Trophoblast cell (in vitro differentiated cells and primary cell): Measurements from ENCODE around the gene SLC35E3. TPM values are rescaled to one million over a fixed set of nuclear protein-coding genes. Genes with fewer than 3 reads are reported as not detected.

Source experiments
- DNase-seq, 2 donors: peaks; one replicate each; pipeline ENCODE4 v3.0.0-alpha.2; 2016
- H2AFZ ChIP-seq: 2 replicates; pipeline ENCODE4 v1.6.1; 2013; ENCODE audit warnings: low read length, moderate library complexity, mild to moderate bottlenecking; ENCODE audit not compliant: insufficient read depth, poor library complexity
- H2AK5ac ChIP-seq: 2 replicates; pipeline ENCODE4 v1.6.1; 2013; ENCODE audit warnings: mild to moderate bottlenecking, low read length
- H2BK120ac ChIP-seq: 2 replicates; pipeline ENCODE4 v1.6.1; 2013; ENCODE audit warnings: low read length, mild to moderate bottlenecking, moderate library complexity; ENCODE audit not compliant: insufficient read depth, poor library complexity
- H2BK12ac ChIP-seq: 2 replicates; pipeline ENCODE4 v1.6.1; 2013; ENCODE audit warnings: mild to moderate bottlenecking, low read length, moderate library complexity
- H2BK5ac ChIP-seq: 2 replicates; pipeline ENCODE4 v1.6.1; 2013; ENCODE audit warnings: low read length, low read depth, moderate library complexity, mild to moderate bottlenecking; ENCODE audit not compliant: poor library complexity
- H3K14ac ChIP-seq: 2 replicates; pipeline ENCODE4 v1.6.1; 2013; ENCODE audit warnings: mild to moderate bottlenecking, low read length
- H3K18ac ChIP-seq: 2 replicates; pipeline ENCODE4 v1.6.1; 2013; ENCODE audit warnings: mild to moderate bottlenecking, low read length
- H3K23ac ChIP-seq: 2 replicates; pipeline ENCODE4 v1.6.1; 2013; ENCODE audit warnings: low read length
- H3K27ac ChIP-seq: 2 replicates; pipeline ENCODE4 v1.5.1; 2013; ENCODE audit warnings: low read depth, mild to moderate bottlenecking, inconsistent platforms, low read length, moderate library complexity
- H3K27me3 ChIP-seq: 2 replicates; pipeline ENCODE4 v1.6.1; 2013; ENCODE audit warnings: inconsistent platforms, mild to moderate bottlenecking, low read length, moderate library complexity; ENCODE audit not compliant: insufficient read depth
- H3K36me3 ChIP-seq, 2 experiments: 1 replicate in 1 of 2; 2 replicates in 1 of 2; pipeline ENCODE4 v1.6.1; 2013; ENCODE audit warnings: low read length in 2 of 2, mild to moderate bottlenecking in 2 of 2, moderate library complexity in 1 of 2; ENCODE audit not compliant: insufficient read depth in 2 of 2, control insufficient read depth in 1 of 2
- H3K4ac ChIP-seq: 2 replicates; pipeline ENCODE4 v1.6.1; 2013; ENCODE audit warnings: low read depth, mild to moderate bottlenecking, low read length, moderate library complexity
- H3K4me1 ChIP-seq, 2 experiments: 1 replicate in 1 of 2; 2 replicates in 1 of 2; pipeline ENCODE4 v1.6.1; 2013; ENCODE audit warnings: low read length in 2 of 2, mild to moderate bottlenecking in 2 of 2, moderate library complexity in 1 of 2; ENCODE audit not compliant: insufficient read depth in 2 of 2, control insufficient read depth in 1 of 2
- H3K4me2 ChIP-seq: 2 replicates; pipeline ENCODE4 v1.6.1; 2013; ENCODE audit warnings: inconsistent platforms, mild to moderate bottlenecking, low read length, moderate library complexity
- H3K4me3 ChIP-seq: 2 replicates; pipeline ENCODE4 v1.5.1; 2013; ENCODE audit warnings: mild to moderate bottlenecking, low read depth, low read length, inconsistent platforms
- H3K79me1 ChIP-seq: one replicate; pipeline ENCODE4 v1.6.1; 2013; ENCODE audit warnings: low read length
- H3K79me2 ChIP-seq: 2 replicates; pipeline ENCODE4 v1.6.1; 2013; ENCODE audit warnings: low read length, mild to moderate bottlenecking; ENCODE audit not compliant: control insufficient read depth, insufficient read depth, poor library complexity
- H3K9ac ChIP-seq: 2 replicates; pipeline ENCODE4 v1.6.1; 2013; ENCODE audit warnings: mild to moderate bottlenecking, low read length
- H3K9me3 ChIP-seq: 2 replicates; pipeline ENCODE4 v1.6.1; 2013; ENCODE audit warnings: low read depth, mild to moderate bottlenecking, control low read depth, inconsistent platforms, low read length; ENCODE audit not compliant: insufficient read depth
- H4K12ac ChIP-seq: 2 replicates; pipeline ENCODE4 v1.6.1; 2013; ENCODE audit warnings: low read depth, mild to moderate bottlenecking, low read length, moderate library complexity
- H4K8ac ChIP-seq: 2 replicates; pipeline ENCODE4 v1.6.1; 2013; ENCODE audit warnings: low read depth, mild to moderate bottlenecking, low read length, moderate library complexity
- H4K91ac ChIP-seq: one replicate; pipeline ENCODE4 v1.6.1; 2013; ENCODE audit warnings: low read depth, mild to moderate bottlenecking, low read length, moderate library complexity
- WGBS: extraction: QIAGEN DNeasy Blood & Tissue Kit; methylation state at CpG from one replicate; pipeline ENCODE4 v1.1.7; 2013; ENCODE audit warnings: missing lambda C conversion rate; ENCODE audit not compliant: insufficient read length, insufficient coverage; ENCODE audit errors: extremely low coverage; 5-methylcytosine and 5-hydroxymethylcytosine counted together
- polyA plus RNA-seq: library from polyadenylated mRNA; stranded (reverse); fragments of 200-250 nt; gene quantifications from 2 replicates; pipeline ENCODE4 v1.2.3, GENCODE V29; 2013

Gene SLC35E3
- 5.2 and 5.3 TPM in 2 replicates for polyA plus RNA-seq

- Histone ChIP-seq H4K12ac (peak within 1 kb of the TSS; percentile 67), H2BK120ac (no peak within 1 kb of the TSS), H3K23ac (no peak within 1 kb of the TSS)
Measured at GRCh38 chr12:68745904-68746571, at the start of gene SLC35E3. SLC35E3 (plus strand) TSS chr12:68746176; CDS start chr12:68746378, 202 bp downstream.

GRCh38 chr12:68699486-68699885 is 46.5 kb upstream of the SLC35E3 start:
- WGBS: no CpG with 5 or more reads among the region's 1 CpG
- Histone ChIP-seq H3K9ac (no peak overlapping the region), H3K18ac (no peak overlapping the region)

More at GRCh38 chr12:68745904-68746571, at the start of gene SLC35E3:
- Histone ChIP-seq H3K36me3 (peaks cover 4 to 5% of the 10 kb centered on the region in 2 experiments), H3K27ac (peak within 1 kb of the TSS; percentile 30), H3K18ac (peak within 1 kb of the TSS; percentile 36), H3K4me3 (peak within 1 kb of the TSS; percentile 86), H3K79me2 (no peaks in the 10 kb centered on the region), H2AK5ac (no peak within 1 kb of the TSS), H4K91ac (peak within 1 kb of the TSS; percentile 21), H3K14ac (peak within 1 kb of the TSS; percentile 35), H3K4me2 (peak within 1 kb of the TSS; percentile 89), H4K8ac (peak within 1 kb of the TSS; percentile 68), H3K9me3 (no peaks in the 10 kb centered on the region), H2BK12ac (no peak within 1 kb of the TSS), H3K4ac (no peak within 1 kb of the TSS), H3K4me1 (no peaks in the 10 kb centered on the region), H3K27me3 (no peaks in the 10 kb centered on the region), H3K79me1 (peaks cover 7% of the 10 kb centered on the region), H2AFZ (peak within 1 kb of the TSS; percentile 52), H2BK5ac (peak within 1 kb of the TSS; percentile 23), H3K9ac (peak within 1 kb of the TSS; percentile 79)
- no CpG with 5 or more reads among the region's 52 CpGs for WGBS
- DNase-seq: peak; percentile 94

GRCh38 chr12:68727776-68728175 is 18.2 kb upstream of the SLC35E3 start:
- no peak overlapping the region for H3K4me2 ChIP-seq
- no CpG with 5 or more reads among the region's 7 CpGs for WGBS
- no peak overlapping the region for H4K12ac ChIP-seq
- no peaks in the 10 kb centered on the region for H3K79me2 ChIP-seq
- DNase-seq: no peak
- no peak overlapping the region for H3K9ac ChIP-seq
- H2BK12ac ChIP-seq: no peak overlapping the region
- H2AK5ac ChIP-seq: no peak overlapping the region
- H3K27ac ChIP-seq: no peak overlapping the region
- H3K4me3 ChIP-seq: no peak overlapping the region
- no peak overlapping the region for H3K23ac ChIP-seq
- H4K8ac ChIP-seq: no peak overlapping the region
- H3K79me1 ChIP-seq: no peaks in the 10 kb centered on the region
- H2AFZ ChIP-seq: no peak overlapping the region
- no peak overlapping the region for H2BK5ac ChIP-seq
- H3K14ac ChIP-seq: no peak overlapping the region
- no peaks in the 10 kb centered on the region for H3K9me3 ChIP-seq
- no peak overlapping the region for H3K18ac ChIP-seq
- no peaks in the 10 kb centered on the region for H3K27me3 ChIP-seq
- H3K4ac ChIP-seq: no peak overlapping the region
- H2BK120ac ChIP-seq: no peak overlapping the region
- H3K4me1 ChIP-seq: no peaks in the 10 kb centered on the region
- no peak overlapping the region for H4K91ac ChIP-seq
- peaks cover 17 to 29% of the 10 kb centered on the region in 2 experiments for H3K36me3 ChIP-seq

More at GRCh38 chr12:68699486-68699885, 46.5 kb upstream of the SLC35E3 start:
- no peak overlapping the region for H4K8ac ChIP-seq
- H3K4ac ChIP-seq: no peak overlapping the region
- no peak overlapping the region for H3K23ac ChIP-seq
- peaks cover 26 to 35% of the 10 kb centered on the region in 2 experiments for H3K36me3 ChIP-seq
- no peak overlapping the region for H2BK5ac ChIP-seq
- H2BK120ac ChIP-seq: no peak overlapping the region
- H3K14ac ChIP-seq: no peak overlapping the region
- no peak overlapping the region for H2AFZ ChIP-seq
- no peak overlapping the region for H3K27ac ChIP-seq
- no peak overlapping the region for H3K4me2 ChIP-seq
- no peak overlapping the region for H2BK12ac ChIP-seq
- H3K79me2 ChIP-seq: no peaks in the 10 kb centered on the region
- H4K12ac ChIP-seq: no peak overlapping the region
- no peak for DNase-seq
- H4K91ac ChIP-seq: no peak overlapping the region
- H3K4me1 ChIP-seq: no peaks in the 10 kb centered on the region
- H3K79me1 ChIP-seq: no peaks in the 10 kb centered on the region
- no peaks in the 10 kb centered on the region for H3K9me3 ChIP-seq
- no peak overlapping the region for H2AK5ac ChIP-seq
- no peak overlapping the region for H3K4me3 ChIP-seq
- H3K27me3 ChIP-seq: no peaks in the 10 kb centered on the region

DNA sequence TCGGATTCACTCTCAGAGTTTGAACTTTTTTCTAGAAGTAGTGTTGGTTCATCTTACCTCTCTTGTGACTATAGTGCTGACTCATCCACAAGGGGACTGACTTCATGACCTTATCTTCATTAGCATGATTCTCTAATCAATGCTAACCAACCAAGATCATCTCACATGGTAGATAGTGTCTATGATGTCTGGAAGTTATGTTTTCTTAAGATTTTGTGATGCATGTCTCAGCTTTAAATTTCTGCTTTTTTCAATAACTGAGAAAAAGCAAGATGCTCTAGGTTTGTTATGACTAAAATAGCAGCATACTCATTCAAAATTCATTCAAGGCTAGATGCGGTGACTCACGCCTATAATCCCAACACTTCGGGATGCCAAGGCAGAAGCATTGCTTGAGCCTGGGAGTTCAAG is 12.3 kb upstream of the SLC35E3 start:
- no peak overlapping the region for H3K18ac ChIP-seq
- no peak overlapping the region for H3K27ac ChIP-seq
- no peak overlapping the region for H3K9ac ChIP-seq
- DNase-seq: no peak
- H3K4me3 ChIP-seq: no peak overlapping the region
- no peaks in the 10 kb centered on the region for H3K79me1 ChIP-seq
- peaks cover 17 to 19% of the 10 kb centered on the region in 2 experiments for H3K36me3 ChIP-seq
- no peak overlapping the region for H4K8ac ChIP-seq
- no peaks in the 10 kb centered on the region for H3K27me3 ChIP-seq
- H3K4ac ChIP-seq: no peak overlapping the region
- WGBS: no CpG with 5 or more reads among the region's 4 CpGs
- H3K4me1 ChIP-seq: no peaks in the 10 kb centered on the region
- H2BK12ac ChIP-seq: no peak overlapping the region
- H3K4me2 ChIP-seq: no peak overlapping the region
- no peak overlapping the region for H2BK5ac ChIP-seq
- H3K14ac ChIP-seq: no peak overlapping the region
- no peak overlapping the region for H2AFZ ChIP-seq
- H4K91ac ChIP-seq: no peak overlapping the region
- no peaks in the 10 kb centered on the region for H3K9me3 ChIP-seq
- no peak overlapping the region for H3K23ac ChIP-seq
- H2BK120ac ChIP-seq: no peak overlapping the region
- H2AK5ac ChIP-seq: no peak overlapping the region
- H4K12ac ChIP-seq: no peak overlapping the region
- no peaks in the 10 kb centered on the region for H3K79me2 ChIP-seq
